CD4-positive, alpha-beta T cell (primary cell): ENCODE results near the gene ARL6IP1. TPM values are rescaled to one million over a fixed set of nuclear protein-coding genes. Genes with fewer than 3 reads are reported as not detected.

Experiments
- ATAC-seq: fragments of 200-7000 bp; cut with Tn5 transposase; one replicate; pipeline ENCODE4 v1.10.0; 2022; ENCODE audit warnings: mild to moderate bottlenecking; ENCODE audit not compliant: poor library complexity
- CTCF ChIA-PET: fragments of 350-600 bp; sonication (Branson Sonifier 250); formaldehyde crosslinking; loops from one replicate; lab custom pipeline; 2021; ENCODE audit warnings: antibody characterized with exemption, inconsistent platforms; lab: Charles Lee
- POLR2A ChIA-PET: fragments of 350-600 bp; sonication (Branson Sonifier 250); formaldehyde crosslinking; loops from one replicate; lab custom pipeline; 2021; ENCODE audit warnings: antibody characterized with exemption, inconsistent platforms; lab: Charles Lee
- DNase-seq, 14 experiments: peaks; one replicate each; pipeline ENCODE4 v3.0.0-alpha.2; 2013 to 2020; ENCODE audit warnings: mixed read lengths in 2 of 14
- H3K27ac ChIP-seq, 2 donors: one replicate each; pipeline versions ENCODE4 v1.5.1 to v1.7.0; 2013; ENCODE audit warnings: low read length in 2 of 2, low read depth in 1 of 2, mild to moderate bottlenecking in 1 of 2
- H3K27me3 ChIP-seq, 2 experiments: 1 replicate in 1 of 2; 2 replicates in 1 of 2; pipeline versions ENCODE4 v1.6.1 to v1.7.0; 2013; ENCODE audit warnings: low read length in 2 of 2, control low read depth in 1 of 2, mild to moderate bottlenecking in 1 of 2, moderate library complexity in 1 of 2; ENCODE audit not compliant: insufficient read depth in 2 of 2, control insufficient read depth in 1 of 2
- H3K36me3 ChIP-seq: one replicate; pipeline ENCODE4 v1.6.1; 2013; ENCODE audit warnings: low read length, control low read depth; ENCODE audit not compliant: insufficient read depth
- H3K4me1 ChIP-seq: one replicate; pipeline ENCODE4 v1.6.1; 2013; ENCODE audit warnings: low read length, control low read depth; ENCODE audit not compliant: insufficient read depth
- H3K4me3 ChIP-seq: one replicate; pipeline ENCODE4 v1.5.1; 2013; ENCODE audit warnings: mild to moderate bottlenecking, low read length, moderate library complexity
- H3K9me3 ChIP-seq, 2 experiments: 1 replicate in 1 of 2; 2 replicates in 1 of 2; pipeline versions ENCODE4 v1.6.1 to v1.7.0; 2013; ENCODE audit warnings: low read length in 2 of 2, mild to moderate bottlenecking in 2 of 2, control low read depth in 1 of 2, moderate library complexity in 1 of 2; ENCODE audit not compliant: control insufficient read depth in 1 of 2, insufficient read depth in 1 of 2
- H3K27ac Mint-ChIP-seq: one replicate; pipeline ENCODE4 v1.8.0; 2020; ENCODE audit warnings: mixed read lengths
- H3K27me3 Mint-ChIP-seq: one replicate; pipeline ENCODE4 v1.8.0; 2021; ENCODE audit warnings: mixed read lengths
- H3K36me3 Mint-ChIP-seq: one replicate; pipeline ENCODE4 v1.8.0; 2021; ENCODE audit warnings: low read depth, mixed read lengths
- H3K4me1 Mint-ChIP-seq: one replicate; pipeline ENCODE4 v1.8.0; 2021; ENCODE audit warnings: low read depth, mixed read lengths
- H3K4me3 Mint-ChIP-seq: one replicate; pipeline ENCODE4 v1.8.0; 2020; ENCODE audit warnings: mild to moderate bottlenecking, mixed read lengths
- H3K9me3 Mint-ChIP-seq: one replicate; pipeline ENCODE4 v1.8.0; 2020; ENCODE audit warnings: mixed read lengths
- CTCF ChIP-seq: fragments of 200-600 bp; IDR thresholded peaks from one replicate; pipeline ENCODE4 v1.8.0; 2022; ENCODE audit warnings: antibody characterized with exemption, mild to moderate bottlenecking
- intact Hi-C, 2 experiments: fragments of 100-400 bp; cut with DNase I in 1 of 2; cut with micrococcal nuclease in 1 of 2; formaldehyde crosslinking; loops; one replicate each; pipeline versions ENCODE4 v1.15.1 to v1.9.0; 2023 to 2025; cut with DNase I, micrococcal nuclease
- total RNA-seq, 174 experiments: library from RNA in 2 of 174; stranded (reverse) in 2 of 174; gene quantifications; one replicate each; pipeline ENCODE4 v1.2.3 and lab custom pipeline; 2021 to 2026

Gene ARL6IP1
- total RNA-seq, 2 experiments from 2014 or later = 109 to 111 TPM

GRCh38 chr16:18816286-18816685, 14.9 kb upstream of the ARL6IP1 start:
- no peaks in the 10 kb centered on the region for H3K9me3 ChIP-seq
- ChIA-PET CTCF (interaction anchor here (1.2 to 1.5 kb wide), 2 partner anchors 11 to 15 kb away, joined by 4 to 5 read pairs; partner anchors contain the start of gene ARL6IP1), POLR2A (interaction anchor here (1.3 kb wide), 1 partner anchor 14 kb away, joined by 4 read pairs; no protein-coding TSS in a partner anchor)
- H3K27ac Mint-ChIP-seq = no peak overlapping the region
- peaks cover 65% of the 10 kb centered on the region for H3K36me3 ChIP-seq
- ATAC-seq (no peak), DNase-seq (no peak)
- no peak overlapping the region for H3K4me3 Mint-ChIP-seq
- H3K27ac ChIP-seq = no peak overlapping the region
- H3K9me3 Mint-ChIP-seq = no peaks in the 10 kb centered on the region
- intact Hi-C loops = no loop called here
- peaks cover 14% of the 10 kb centered on the region for H3K4me1 Mint-ChIP-seq
- H3K36me3 Mint-ChIP-seq = peaks cover 82% of the 10 kb centered on the region
- TF ChIP-seq CTCF = no peak
- H3K27me3 ChIP-seq = no peaks in the 10 kb centered on the region
- H3K4me1 ChIP-seq = peaks cover 9% of the 10 kb centered on the region
- H3K27me3 Mint-ChIP-seq = no peaks in the 10 kb centered on the region
- no peak overlapping the region for H3K4me3 ChIP-seq

GRCh38 chr16:18811925-18812324, 10.6 kb upstream of the ARL6IP1 start:
- no peaks in the 10 kb centered on the region for H3K27me3 Mint-ChIP-seq
- no peak for DNase-seq
- ChIA-PET POLR2A (no interaction called here), CTCF (no interaction called here)
- Histone ChIP-seq H3K36me3 (peaks cover 75% of the 10 kb centered on the region), H3K9me3 (no peaks in the 10 kb centered on the region), H3K27me3 (no peaks in the 10 kb centered on the region), H3K4me1 (no peaks in the 10 kb centered on the region), H3K27ac (no peak overlapping the region), H3K4me3 (no peak overlapping the region)
- H3K36me3 Mint-ChIP-seq = peaks cover 83% of the 10 kb centered on the region
- H3K9me3 Mint-ChIP-seq = no peaks in the 10 kb centered on the region
- intact Hi-C loops = loop anchor here in 1 of 2 experiments (5.0 kb wide), 1 partner anchor 95 kb away; no protein-coding TSS in a partner anchor
- no peak for ATAC-seq
- TF ChIP-seq CTCF = no peak
- H3K27ac Mint-ChIP-seq = no peak overlapping the region
- no peak overlapping the region for H3K4me3 Mint-ChIP-seq
- H3K4me1 Mint-ChIP-seq = no peaks in the 10 kb centered on the region

- H3K4me3 ChIP-seq = no peak overlapping the region
- peaks cover 77% of the 10 kb centered on the region for H3K36me3 Mint-ChIP-seq
- peaks cover 62% of the 10 kb centered on the region for H3K36me3 ChIP-seq
- no peak for TF ChIP-seq CTCF
- H3K27ac Mint-ChIP-seq = no peak overlapping the region
- H3K27ac ChIP-seq = no peak overlapping the region
- intact Hi-C loops = loop anchor here in 1 of 2 experiments (5.0 kb wide), 1 partner anchor 38 kb away; no protein-coding TSS in a partner anchor
- no peak for DNase-seq
- no peak overlapping the region for H3K4me3 Mint-ChIP-seq
- no peaks in the 10 kb centered on the region for H3K9me3 ChIP-seq
- ATAC-seq = no peak
- H3K9me3 Mint-ChIP-seq = no peaks in the 10 kb centered on the region
- H3K27me3 ChIP-seq = no peaks in the 10 kb centered on the region
- H3K27me3 Mint-ChIP-seq = no peaks in the 10 kb centered on the region
- ChIA-PET POLR2A (interaction anchor here (1.5 kb wide), 1 partner anchor 19 kb away, joined by 5 read pairs; the partner anchor contains the start of gene RPS15A), CTCF (no interaction called here)
- peaks cover 3% of the 10 kb centered on the region for H3K4me1 ChIP-seq
- H3K4me1 Mint-ChIP-seq = peaks cover 4% of the 10 kb centered on the region
Measured at GRCh38 chr16:18809165-18809564, 7.8 kb upstream of the ARL6IP1 start.
